GM12878 (cell line): ENCODE data around the gene MRPL18. TPM values are rescaled to one million over a fixed set of nuclear protein-coding genes. Genes with fewer than 3 reads are reported as not detected.
"Not testable (repeated sequence)": the region's sequence is repeated elsewhere in the genome, so short reads cannot be mapped to it uniquely, and the experiment has no call there.

Experiments used
- ATAC-seq: fragments of 200-7000 bp; cut with Tn5 transposase; 3 replicates; pipeline ENCODE4 v1.9.1; 2020; ENCODE audit warnings: mild to moderate bottlenecking, moderate library complexity
- BruUV-seq: library from RNA; stranded (reverse); fragments of 400-500 nt; replicated peaks from 2 replicates; lab custom pipeline; 2021; lab: Mats Ljungman, UMichigan
- CTCF ChIA-PET: fragments of 300-600 bp; sonication (Branson Sonifier 250); formaldehyde crosslinking; extraction: SDS; loops from one replicate; lab custom pipeline; 2021; ENCODE audit warnings: inconsistent platforms; lab: Yijun Ruan, JAX
- POLR2A ChIA-PET: fragments of 350-600 bp; formaldehyde crosslinking; extraction: SDS; loops from one replicate; lab custom pipeline; 2021; ENCODE audit warnings: inconsistent platforms; lab: Charles Lee
- RAD21 ChIA-PET: fragments of 300-600 bp; sonication (Branson Sonifier 250); formaldehyde crosslinking; loops from one replicate; lab custom pipeline; 2023; ENCODE audit warnings: antibody characterized with exemption; ENCODE audit not compliant: unreplicated experiment; lab: Charles Lee
- SMC1A ChIA-PET: fragments of 300-600 bp; sonication (Branson Sonifier 250); formaldehyde crosslinking; loops from one replicate; lab custom pipeline; 2023; ENCODE audit not compliant: unreplicated experiment, uncharacterized antibody; lab: Charles Lee
- DNase-seq: peaks from one replicate; pipeline ENCODE4 v3.0.0-alpha.2; 2011; ENCODE audit warnings: low read depth, low spot score
- FAIRE-seq: peaks from 3 replicates; lab custom pipeline; 2011; peaks lifted over from hg19 to GRCh38; lab: Jason Lieb, UNC
- H2AFZ ChIP-seq: 2 replicates; pipeline ENCODE4 v1.6.0; 2011; ENCODE audit warnings: low read depth, low read length, control low read depth; ENCODE audit not compliant: control insufficient read depth
- H3K27ac ChIP-seq: 2 replicates; pipeline ENCODE4 v1.5.1; 2011; ENCODE audit warnings: control low read depth; ENCODE audit not compliant: control insufficient read depth, insufficient read depth
- H3K27me3 ChIP-seq, 2 experiments: replicated peaks in 1 of 2; 2 replicates each; pipeline versions ENCODE4 v1.6.0 to v1.6.1; 2011; ENCODE audit warnings: low read length in 1 of 2; ENCODE audit not compliant: control insufficient read depth in 2 of 2, insufficient read depth in 2 of 2
- H3K36me3 ChIP-seq, 2 experiments: 2 replicates each; pipeline ENCODE4 v1.5.1; 2011; ENCODE audit warnings: low read length in 1 of 2; ENCODE audit not compliant: control insufficient read depth in 2 of 2, insufficient read depth in 2 of 2
- H3K4me1 ChIP-seq: 2 replicates; pipeline ENCODE4 v1.6.1; 2011; ENCODE audit warnings: mild to moderate bottlenecking, low read length, moderate library complexity, mixed read lengths; ENCODE audit not compliant: control insufficient read depth, insufficient read depth
- H3K4me2 ChIP-seq: 2 replicates; pipeline ENCODE4 v1.6.0; 2011; ENCODE audit warnings: control low read depth; ENCODE audit not compliant: control insufficient read depth, insufficient read depth
- H3K4me3 ChIP-seq: fragments of 200-600 bp; sonication (generic); 2 replicates; pipeline ENCODE4 v1.5.1; 2016
- H3K79me2 ChIP-seq: 2 replicates; pipeline ENCODE4 v1.6.0; 2011; ENCODE audit warnings: low read length; ENCODE audit not compliant: control insufficient read depth, insufficient read depth
- H3K9ac ChIP-seq: 2 replicates; pipeline ENCODE4 v1.8.0; 2011; ENCODE audit warnings: low read length, control low read depth, mixed read lengths; ENCODE audit not compliant: control insufficient read depth, insufficient read depth
- H3K9me3 ChIP-seq: replicated peaks from 3 replicates; pipeline ENCODE4 v1.5.1; 2011; ENCODE audit warnings: mild to moderate bottlenecking, low read length; ENCODE audit not compliant: control insufficient read depth, insufficient read depth
- H4K20me1 ChIP-seq: 2 replicates; pipeline ENCODE4 v1.6.0; 2011; ENCODE audit not compliant: control insufficient read depth, insufficient read depth
- HCFC1 ChIP-seq: fragments of 150-350 bp; IDR thresholded peaks from 2 replicates; pipeline ENCODE4 v1.6.1; 2014; ENCODE audit warnings: low read length
- IKZF2 ChIP-seq, 2 experiments: fragments of 450-650 bp; IDR thresholded peaks; 2 replicates each; pipeline ENCODE4 v1.6.1; 2017; ENCODE audit warnings: mild to moderate bottlenecking in 2 of 2, moderate library complexity in 2 of 2
- NFXL1 ChIP-seq: fragments of 450-650 bp; IDR thresholded peaks from 2 replicates; pipeline ENCODE4 v1.6.1; 2017; ENCODE audit warnings: antibody characterized with exemption, mild to moderate bottlenecking, borderline replicate concordance
- TCF12 ChIP-seq: IDR thresholded peaks from 2 replicates; pipeline ENCODE4 v1.6.1; 2011; ENCODE audit warnings: low read depth, mild to moderate bottlenecking, low read length
- WGBS: methylation state at CpG from one replicate; pipeline ENCODE4 v1.1.6; 2016; ENCODE audit warnings: low lambda C conversion rate; ENCODE audit not compliant: insufficient replicate concordance, insufficient coverage; ENCODE audit errors: missing lambda C conversion rate; 5-methylcytosine and 5-hydroxymethylcytosine counted together
- in situ Hi-C: fragments of 300-500 bp; cut with MboI; formaldehyde crosslinking; loops from 9 replicates; pipeline ENCODE4 v1.14.3; 2018; ENCODE audit warnings: mixed read lengths
- intact Hi-C: fragments of 100-400 bp; cut with micrococcal nuclease; formaldehyde crosslinking; loops from one replicate; pipeline ENCODE4 v1.14.2; 2022; ENCODE audit not compliant: unreplicated experiment
- polyA plus RNA-seq, 11 experiments: library from polyadenylated mRNA; depleted of rRNA in 4 of 11; unstranded in 6 of 11; stranded (reverse) in 5 of 11; fragments of >200 nt; fragmentation: Nextera tagmentation in 4 of 11; fragmentation: Illumina TruSeq in 1 of 11; extraction: Ambion mirVana in 4 of 11; extraction: Trizol in 1 of 11; gene quantifications; 1 replicate in 1 of 11; 2 replicates in 10 of 11; pipeline versions ENCODE4 v1.2.1 to v1.2.3, GENCODE V29; 2011 to 2016; ENCODE audit warnings: inconsistent platforms in 2 of 11, missing spikeins in 2 of 11, low read depth in 1 of 11
- total RNA-seq, 4 experiments: library from RNA; depleted of rRNA in 3 of 4; stranded (reverse); fragments of >200 nt in 3 of 4; fragmentation: Illumina TruSeq in 1 of 4; extraction: Trizol in 1 of 4; gene quantifications; 2 replicates each; pipeline versions ENCODE4 v1.2.1 to v1.2.3, GENCODE V29; 2013 to 2021
- TF ChIP-seq, protein P1 (sequence below): IDR thresholded peaks from 2 replicates; pipeline ENCODE4 v1.6.1; 2012; ENCODE audit warnings: low read depth, low read length, improper control_type of control experiment

Gene MRPL18
- total and polyA plus RNA-seq, 10 of the 15 experiments (the other 5 are each of a cell fraction or from before 2014, with no cell fraction given) = 68.5 to 203 (median 116) TPM

- WGBS = 93% methylated on average over 6 of the region's 6 CpGs
- FAIRE-seq (no peak), DNase-seq (no peak), ATAC-seq (no peak)
- RAD21 ChIA-PET = no interaction called here
- Histone ChIP-seq H4K20me1 (no peaks in the 10 kb centered on the region), H3K27ac (no peak overlapping the region), H3K9me3 (no peaks in the 10 kb centered on the region), H3K36me3 (no peaks in the 10 kb centered on the region), H2AFZ (no peak overlapping the region), H3K9ac (no peak overlapping the region), H3K4me3 (no peak overlapping the region), H3K4me2 (no peak overlapping the region), H3K27me3 (no peaks in the 10 kb centered on the region), H3K4me1 (no peaks in the 10 kb centered on the region), H3K79me2 (no peaks in the 10 kb centered on the region)
- no TSS peak for BruUV-seq
- in situ Hi-C loops (no loop called here), intact Hi-C loops (no loop called here)
- POLR2A ChIA-PET = no interaction called here
- CTCF ChIA-PET = no interaction called here
- SMC1A ChIA-PET = no interaction called here
- TF ChIP-seq IKZF2 (IDR thresholded peaks at IDR 0.05) (no peak), HCFC1 (no peak), NFXL1 (no peak), TCF12 (no peak)
- TF ChIP-seq, protein P1, sequence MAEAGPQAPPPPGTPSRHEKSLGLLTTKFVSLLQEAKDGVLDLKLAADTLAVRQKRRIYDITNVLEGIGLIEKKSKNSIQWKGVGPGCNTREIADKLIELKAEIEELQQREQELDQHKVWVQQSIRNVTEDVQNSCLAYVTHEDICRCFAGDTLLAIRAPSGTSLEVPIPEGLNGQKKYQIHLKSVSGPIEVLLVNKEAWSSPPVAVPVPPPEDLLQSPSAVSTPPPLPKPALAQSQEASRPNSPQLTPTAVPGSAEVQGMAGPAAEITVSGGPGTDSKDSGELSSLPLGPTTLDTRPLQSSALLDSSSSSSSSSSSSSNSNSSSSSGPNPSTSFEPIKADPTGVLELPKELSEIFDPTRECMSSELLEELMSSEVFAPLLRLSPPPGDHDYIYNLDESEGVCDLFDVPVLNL = no peak
Measured at GRCh38 chr6:159815410-159815809, 25.1 kb downstream of the MRPL18 start.

GRCh38 chr6:159816775-159817174 lies 26.5 kb downstream of the MRPL18 start:
- WGBS = 61% methylated on average over 3 of the region's 3 CpGs
- FAIRE-seq = not testable (repeated sequence)

More at GRCh38 chr6:159816775-159817174, 26.5 kb downstream of the MRPL18 start:
- POLR2A ChIA-PET, H2AFZ ChIP-seq, H3K9ac ChIP-seq, H3K27me3 ChIP-seq, DNase-seq, H3K4me1 ChIP-seq, in situ Hi-C loops, intact Hi-C loops, SMC1A ChIA-PET, CTCF ChIA-PET, H3K4me3 ChIP-seq, H3K36me3 ChIP-seq, BruUV-seq, H3K27ac ChIP-seq, H3K4me2 ChIP-seq, H3K9me3 ChIP-seq, ATAC-seq, H3K79me2 ChIP-seq, H4K20me1 ChIP-seq: not testable (repeated sequence)
- RAD21 ChIA-PET = interaction anchor here (0.7 kb wide), 1 partner anchor 279 kb away, joined by 4 read pairs; no protein-coding TSS in a partner anchor
